ENCODE results near the gene ELMO1.

DNA sequence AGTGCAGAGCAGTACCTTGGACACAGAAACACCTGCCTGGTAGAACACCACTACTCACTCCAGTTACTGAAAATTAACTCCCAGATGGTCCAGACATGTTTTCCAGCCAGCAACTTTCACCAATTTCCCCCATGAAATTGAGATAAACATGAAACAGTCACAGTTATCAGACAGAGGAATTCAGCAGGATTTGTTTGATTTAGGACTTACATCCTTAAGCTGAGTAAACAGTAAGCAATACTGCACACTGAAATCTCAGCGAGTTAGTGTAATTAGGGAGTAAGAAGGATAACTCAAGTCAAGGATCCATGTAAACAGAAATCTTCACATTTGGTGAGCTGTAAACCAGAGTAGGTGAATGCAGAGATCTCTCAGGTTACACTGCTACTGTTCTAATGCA is 353.5 kb downstream of the ELMO1 start:
- TF ChIP-seq, protein P1, sequence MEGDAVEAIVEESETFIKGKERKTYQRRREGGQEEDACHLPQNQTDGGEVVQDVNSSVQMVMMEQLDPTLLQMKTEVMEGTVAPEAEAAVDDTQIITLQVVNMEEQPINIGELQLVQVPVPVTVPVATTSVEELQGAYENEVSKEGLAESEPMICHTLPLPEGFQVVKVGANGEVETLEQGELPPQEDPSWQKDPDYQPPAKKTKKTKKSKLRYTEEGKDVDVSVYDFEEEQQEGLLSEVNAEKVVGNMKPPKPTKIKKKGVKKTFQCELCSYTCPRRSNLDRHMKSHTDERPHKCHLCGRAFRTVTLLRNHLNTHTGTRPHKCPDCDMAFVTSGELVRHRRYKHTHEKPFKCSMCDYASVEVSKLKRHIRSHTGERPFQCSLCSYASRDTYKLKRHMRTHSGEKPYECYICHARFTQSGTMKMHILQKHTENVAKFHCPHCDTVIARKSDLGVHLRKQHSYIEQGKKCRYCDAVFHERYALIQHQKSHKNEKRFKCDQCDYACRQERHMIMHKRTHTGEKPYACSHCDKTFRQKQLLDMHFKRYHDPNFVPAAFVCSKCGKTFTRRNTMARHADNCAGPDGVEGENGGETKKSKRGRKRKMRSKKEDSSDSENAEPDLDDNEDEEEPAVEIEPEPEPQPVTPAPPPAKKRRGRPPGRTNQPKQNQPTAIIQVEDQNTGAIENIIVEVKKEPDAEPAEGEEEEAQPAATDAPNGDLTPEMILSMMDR (IDR thresholded peaks at IDR 0.05), result no peak
- no peak for TF ChIP-seq POLR2A (IDR thresholded peaks at IDR 0.05)

All from body of pancreas (tissue), 4 donors.